Peyer's patch (tissue), 4 donors: Measurements from ENCODE around the gene TMUB1.

Experiments used
- POLR2A ChIP-seq, 2 donors: fragments of 450-650 bp; IDR thresholded peaks; one replicate each; pipeline ENCODE4 v1.5.1; 2017; ENCODE audit warnings: antibody characterized with exemption in 2 of 2, mild to moderate bottlenecking in 2 of 2, moderate library complexity in 2 of 2
- TF ChIP-seq, protein P1 (sequence below), 6 experiments: fragments of 450-650 bp in 4 of 6; fragments of 200-600 bp in 2 of 6; sonication (generic) in 1 of 6; IDR thresholded peaks; one replicate each; pipeline ENCODE4 v1.5.1; 2017 to 2019; ENCODE audit warnings: antibody characterized with exemption in 6 of 6, mild to moderate bottlenecking in 3 of 6, moderate library complexity in 1 of 6

DNA sequence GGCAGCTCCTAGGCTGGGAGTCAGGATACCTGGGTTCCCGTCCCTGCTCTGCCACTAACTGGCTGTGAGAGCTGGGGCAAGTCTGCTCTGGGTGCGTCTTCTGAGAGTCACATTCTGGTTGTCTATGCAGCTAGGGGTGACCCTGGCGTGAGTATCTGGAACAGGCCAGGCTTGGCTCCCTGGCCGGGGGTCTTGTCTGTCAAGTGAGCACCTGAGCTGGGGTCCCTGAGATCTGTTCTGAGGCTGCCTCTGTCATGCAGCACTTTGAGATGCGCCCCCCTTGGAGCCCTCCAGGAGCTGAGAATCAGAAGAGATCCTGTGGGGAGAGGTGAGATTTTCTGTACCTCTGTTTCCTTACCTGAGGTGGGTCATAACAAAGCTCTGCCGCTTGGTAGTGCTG lies 10.5 kb upstream of the TMUB1 start:
- TF ChIP-seq, protein P1, sequence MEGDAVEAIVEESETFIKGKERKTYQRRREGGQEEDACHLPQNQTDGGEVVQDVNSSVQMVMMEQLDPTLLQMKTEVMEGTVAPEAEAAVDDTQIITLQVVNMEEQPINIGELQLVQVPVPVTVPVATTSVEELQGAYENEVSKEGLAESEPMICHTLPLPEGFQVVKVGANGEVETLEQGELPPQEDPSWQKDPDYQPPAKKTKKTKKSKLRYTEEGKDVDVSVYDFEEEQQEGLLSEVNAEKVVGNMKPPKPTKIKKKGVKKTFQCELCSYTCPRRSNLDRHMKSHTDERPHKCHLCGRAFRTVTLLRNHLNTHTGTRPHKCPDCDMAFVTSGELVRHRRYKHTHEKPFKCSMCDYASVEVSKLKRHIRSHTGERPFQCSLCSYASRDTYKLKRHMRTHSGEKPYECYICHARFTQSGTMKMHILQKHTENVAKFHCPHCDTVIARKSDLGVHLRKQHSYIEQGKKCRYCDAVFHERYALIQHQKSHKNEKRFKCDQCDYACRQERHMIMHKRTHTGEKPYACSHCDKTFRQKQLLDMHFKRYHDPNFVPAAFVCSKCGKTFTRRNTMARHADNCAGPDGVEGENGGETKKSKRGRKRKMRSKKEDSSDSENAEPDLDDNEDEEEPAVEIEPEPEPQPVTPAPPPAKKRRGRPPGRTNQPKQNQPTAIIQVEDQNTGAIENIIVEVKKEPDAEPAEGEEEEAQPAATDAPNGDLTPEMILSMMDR (IDR thresholded peaks at IDR 0.05): no peak
- no peak for TF ChIP-seq POLR2A (IDR thresholded peaks at IDR 0.05)
